Calu3 (cell line): ENCODE measurements around the gene PRXL2A. TPM values are rescaled to one million over a fixed set of nuclear protein-coding genes. Genes with fewer than 3 reads are reported as not detected.

Experiments
- BruUV-seq: library from RNA; stranded (reverse); fragments of 400-500 nt; replicated peaks from 2 replicates; lab custom pipeline; 2021; lab: Mats Ljungman, UMichigan
- CTCF ChIA-PET: fragments of 300-600 bp; sonication (Branson Sonifier 250); formaldehyde crosslinking; loops from one replicate; lab custom pipeline; 2022; ENCODE audit warnings: antibody characterized with exemption; lab: Charles Lee
- DNase-seq: peaks from one replicate; pipeline ENCODE4 v3.0.0; 2022
- H3K27ac Mint-ChIP-seq: one replicate; pipeline ENCODE4 v1.8.0; 2022; ENCODE audit warnings: mixed read lengths; ENCODE audit not compliant: unreplicated experiment
- H3K27me3 Mint-ChIP-seq: one replicate; pipeline ENCODE4 v1.8.0; 2022; ENCODE audit warnings: mixed read lengths; ENCODE audit not compliant: unreplicated experiment
- H3K36me3 Mint-ChIP-seq: one replicate; pipeline ENCODE4 v1.8.0; 2022; ENCODE audit warnings: mild to moderate bottlenecking, moderate library complexity, mixed read lengths; ENCODE audit not compliant: insufficient read depth, unreplicated experiment
- H3K4me1 Mint-ChIP-seq: one replicate; pipeline ENCODE4 v1.8.0; 2022; ENCODE audit warnings: mild to moderate bottlenecking, low read depth, mixed read lengths; ENCODE audit not compliant: unreplicated experiment
- H3K4me3 Mint-ChIP-seq: one replicate; pipeline ENCODE4 v1.8.0; 2022; ENCODE audit warnings: mild to moderate bottlenecking, low read depth, moderate library complexity, mixed read lengths; ENCODE audit not compliant: unreplicated experiment
- H3K9me3 Mint-ChIP-seq: one replicate; pipeline ENCODE4 v1.8.0; 2022; ENCODE audit warnings: low read depth, mixed read lengths; ENCODE audit not compliant: unreplicated experiment
- intact Hi-C: fragments of 100-400 bp; cut with micrococcal nuclease; formaldehyde crosslinking; loops from one replicate; pipeline ENCODE4 v1.10.0; 2022; ENCODE audit not compliant: unreplicated experiment
- total RNA-seq: library from RNA; stranded (reverse); gene quantifications from 2 replicates; pipeline ENCODE4 v1.2.3, GENCODE V29; 2022
- TF ChIP-seq, protein P1 (sequence below): fragments of 200-600 bp; IDR thresholded peaks from one replicate; pipeline ENCODE4 v1.8.0; 2022; ENCODE audit warnings: antibody characterized with exemption; ENCODE audit not compliant: unreplicated experiment

The PRXL2A gene
- total RNA-seq, 1 experiment from 2014 or later: 67.2 TPM

DNA sequence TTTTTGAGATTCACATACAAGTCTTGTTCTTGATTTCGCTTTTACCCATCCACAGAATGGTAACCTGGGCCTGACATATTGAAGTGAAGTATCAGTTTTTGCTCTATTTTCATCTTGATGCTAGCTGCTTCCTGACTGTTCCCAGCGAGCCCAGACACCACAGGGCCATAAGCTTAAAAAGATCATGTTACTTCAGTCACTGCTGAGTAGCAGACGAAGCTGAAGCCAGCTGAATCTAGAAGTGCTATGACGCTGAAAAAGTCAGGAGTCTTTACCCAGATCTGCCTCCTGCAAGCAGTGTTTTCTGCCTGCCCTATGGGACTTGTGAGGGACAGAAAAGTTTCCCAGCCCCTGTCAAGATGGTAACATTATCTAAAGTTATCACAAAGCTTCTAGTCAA lies 2.7 kb upstream of the PRXL2A start:
- intact Hi-C loops: no loop called here
- Mint-ChIP-seq H3K27ac (no peak overlapping the region), H3K4me1 (peaks cover 14% of the 10 kb centered on the region), H3K4me3 (no peak overlapping the region), H3K9me3 (no peaks in the 10 kb centered on the region), H3K27me3 (no peaks in the 10 kb centered on the region), H3K36me3 (peaks cover 23% of the 10 kb centered on the region)
- DNase-seq: no peak
- BruUV-seq: no TSS peak
- CTCF ChIA-PET: interaction anchor here (1.6 kb wide), 1 partner anchor 27 kb away, joined by 3 read pairs; no protein-coding TSS in a partner anchor
- TF ChIP-seq, protein P1, sequence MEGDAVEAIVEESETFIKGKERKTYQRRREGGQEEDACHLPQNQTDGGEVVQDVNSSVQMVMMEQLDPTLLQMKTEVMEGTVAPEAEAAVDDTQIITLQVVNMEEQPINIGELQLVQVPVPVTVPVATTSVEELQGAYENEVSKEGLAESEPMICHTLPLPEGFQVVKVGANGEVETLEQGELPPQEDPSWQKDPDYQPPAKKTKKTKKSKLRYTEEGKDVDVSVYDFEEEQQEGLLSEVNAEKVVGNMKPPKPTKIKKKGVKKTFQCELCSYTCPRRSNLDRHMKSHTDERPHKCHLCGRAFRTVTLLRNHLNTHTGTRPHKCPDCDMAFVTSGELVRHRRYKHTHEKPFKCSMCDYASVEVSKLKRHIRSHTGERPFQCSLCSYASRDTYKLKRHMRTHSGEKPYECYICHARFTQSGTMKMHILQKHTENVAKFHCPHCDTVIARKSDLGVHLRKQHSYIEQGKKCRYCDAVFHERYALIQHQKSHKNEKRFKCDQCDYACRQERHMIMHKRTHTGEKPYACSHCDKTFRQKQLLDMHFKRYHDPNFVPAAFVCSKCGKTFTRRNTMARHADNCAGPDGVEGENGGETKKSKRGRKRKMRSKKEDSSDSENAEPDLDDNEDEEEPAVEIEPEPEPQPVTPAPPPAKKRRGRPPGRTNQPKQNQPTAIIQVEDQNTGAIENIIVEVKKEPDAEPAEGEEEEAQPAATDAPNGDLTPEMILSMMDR: no peak

DNA sequence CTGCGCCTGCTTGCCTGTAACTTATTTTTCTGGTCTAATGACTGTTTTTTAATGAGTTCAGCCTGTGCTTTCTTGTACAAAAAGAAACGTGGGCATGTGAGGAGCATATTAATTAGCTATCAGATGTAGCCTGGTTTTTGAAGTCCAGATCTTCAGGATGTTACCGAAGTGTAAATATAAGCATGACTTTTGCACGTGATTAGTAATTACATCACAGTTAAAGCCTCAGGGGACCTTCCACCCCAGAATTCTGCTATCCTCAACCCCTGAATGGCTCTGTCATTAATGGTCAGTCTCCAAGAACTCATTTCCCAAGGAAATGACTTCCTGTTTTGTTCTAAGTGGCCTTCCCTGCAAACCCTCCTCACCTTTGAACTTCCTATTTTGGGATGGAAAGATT lies 2.1 kb upstream of the PRXL2A start:
- Mint-ChIP-seq H3K9me3 (no peaks in the 10 kb centered on the region), H3K4me1 (peaks cover 20% of the 10 kb centered on the region), H3K36me3 (peaks cover 23% of the 10 kb centered on the region), H3K27me3 (no peaks in the 10 kb centered on the region), H3K4me3 (no peak overlapping the region), H3K27ac (peak overlapping the region; percentile 34)
- intact Hi-C loops: no loop called here
- TF ChIP-seq, protein P1: no peak
- BruUV-seq: no TSS peak
- no peak for DNase-seq
- CTCF ChIA-PET: no interaction called here

DNA sequence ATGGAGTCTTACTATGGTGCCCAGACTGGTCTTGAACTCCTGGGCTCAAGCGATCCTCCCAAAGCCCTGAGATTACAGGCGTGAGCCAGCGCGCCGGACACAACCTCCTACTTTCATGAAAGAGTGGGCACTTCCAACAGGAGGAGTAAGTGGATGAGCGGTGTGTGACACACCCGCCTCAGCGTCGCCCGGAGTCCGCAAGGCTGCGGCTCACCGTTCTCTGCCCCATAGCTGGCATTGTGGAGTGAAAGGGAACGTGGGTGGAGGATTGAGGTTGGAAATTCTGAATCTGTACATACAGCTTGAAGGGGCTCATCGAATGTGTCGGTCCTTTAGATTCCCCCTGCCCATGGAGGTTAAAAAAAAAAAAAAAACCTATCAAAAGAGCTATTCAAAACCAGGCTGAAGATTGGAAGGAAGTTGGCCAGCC lies 524 bp upstream of the PRXL2A start:
- no peaks in the 10 kb centered on the region for H3K27me3 Mint-ChIP-seq
- BruUV-seq: TSS peak; percentile 95
- intact Hi-C loops: no loop called here
- peaks cover 23% of the 10 kb centered on the region for H3K36me3 Mint-ChIP-seq
- H3K9me3 Mint-ChIP-seq: no peaks in the 10 kb centered on the region
- CTCF ChIA-PET: interaction anchor here (0.6 to 2.0 kb wide), 16 partner anchors 11 to 1385 kb away, joined by 3 to 15 read pairs (median 4); no protein-coding TSS in a partner anchor
- peaks cover 34% of the 10 kb centered on the region for H3K4me1 Mint-ChIP-seq
- peak; percentile 64 for DNase-seq
- H3K4me3 Mint-ChIP-seq: peak overlapping the region; percentile 76
- peak overlapping the region; percentile 60 for H3K27ac Mint-ChIP-seq
- TF ChIP-seq, protein P1: no peak

DNA sequence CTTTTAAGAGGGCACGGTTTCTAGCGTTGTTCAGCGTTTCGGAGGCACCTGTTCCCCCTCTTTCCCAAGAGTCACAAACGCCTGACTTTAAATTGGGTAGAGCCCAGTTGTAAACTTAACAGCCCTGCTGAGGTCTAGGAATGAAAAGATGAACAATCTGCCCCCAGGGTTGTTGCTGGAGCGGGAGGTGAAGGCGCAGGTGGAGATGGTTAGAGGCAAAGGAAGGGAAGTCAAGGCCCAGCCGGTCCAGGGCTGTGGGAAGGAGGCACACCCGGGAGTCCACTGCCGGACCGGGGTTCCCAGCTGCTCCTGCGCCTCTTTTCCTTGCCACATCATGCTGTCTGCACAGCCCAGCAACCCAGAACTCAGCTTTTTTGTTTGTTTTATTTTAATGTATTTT lies 770 bp downstream of the PRXL2A start:
- H3K27ac Mint-ChIP-seq: peak overlapping the region; percentile 60
- TF ChIP-seq, protein P1: no peak
- CTCF ChIA-PET: interaction anchor here (0.7 to 2.3 kb wide), 2 partner anchors 96 to 330 kb away, joined by 3 to 6 read pairs; no protein-coding TSS in a partner anchor
- no peak for DNase-seq
- no peaks in the 10 kb centered on the region for H3K27me3 Mint-ChIP-seq
- BruUV-seq: no TSS peak
- intact Hi-C loops: no loop called here
- peak overlapping the region; percentile 76 for H3K4me3 Mint-ChIP-seq
- peaks cover 23% of the 10 kb centered on the region for H3K36me3 Mint-ChIP-seq
- H3K9me3 Mint-ChIP-seq: no peaks in the 10 kb centered on the region
- peaks cover 46% of the 10 kb centered on the region for H3K4me1 Mint-ChIP-seq
